ENCODE measurements around the gene GAP43.
A peak's percentile ranks its signal among the peaks of the same experiment; 100 is the strongest.

GAP43 gene

GRCh38 chr3:115662356-115662755, 39.0 kb downstream of the GAP43 start:
- DNase-seq (ENCODE audit: low spot score) = no peak

GRCh38 chr3:115663414-115663813, 40.1 kb downstream of the GAP43 start:
- DNase-seq (ENCODE audit: low spot score) = no peak

- no peak for DNase-seq (ENCODE audit: low spot score)
Measured at GRCh38 chr3:115666081-115666480, 42.8 kb downstream of the GAP43 start.

- DNase-seq (ENCODE audit: low spot score) = no peak
Measured at GRCh38 chr3:115666920-115667737, 43.8 kb downstream of the GAP43 start.

- DNase-seq (ENCODE audit: low spot score) = no peak
Measured at GRCh38 chr3:115667738-115668065, 44.4 kb downstream of the GAP43 start.

GRCh38 chr3:115670911-115671310, 47.6 kb downstream of the GAP43 start:
- DNase-seq (ENCODE audit: low spot score) = no peak

- no peak for DNase-seq (ENCODE audit: low spot score)
Measured at GRCh38 chr3:115671761-115672455, 48.6 kb downstream of the GAP43 start.

GRCh38 chr3:115673881-115674280, 50.6 kb downstream of the GAP43 start:
- no peak for DNase-seq (ENCODE audit: low spot score)

GRCh38 chr3:115676336-115676735, 53.0 kb downstream of the GAP43 start:
- no peak for DNase-seq (ENCODE audit: low spot score)

- no peak for DNase-seq (ENCODE audit: low spot score)
Measured at GRCh38 chr3:115680803-115681345, 57.6 kb downstream of the GAP43 start.

GRCh38 chr3:115681736-115682135, 58.4 kb downstream of the GAP43 start:
- no peak for DNase-seq (ENCODE audit: low spot score)

- no peak for DNase-seq (ENCODE audit: low spot score)
Measured at GRCh38 chr3:115683305-115683704, 60.0 kb downstream of the GAP43 start.

- no peak for DNase-seq (ENCODE audit: low spot score)
Measured at GRCh38 chr3:115683773-115684172, 60.5 kb downstream of the GAP43 start.

GRCh38 chr3:115685097-115685496, 61.8 kb downstream of the GAP43 start:
- no peak for DNase-seq (ENCODE audit: low spot score)

- DNase-seq (ENCODE audit: low spot score) = no peak
Measured at GRCh38 chr3:115687721-115688120, 64.4 kb downstream of the GAP43 start.

- no peak for DNase-seq (ENCODE audit: low spot score)
Measured at GRCh38 chr3:115688418-115688817, 65.1 kb downstream of the GAP43 start.

- DNase-seq (ENCODE audit: low spot score) = no peak
Measured at GRCh38 chr3:115689928-115690327, 66.6 kb downstream of the GAP43 start.

GRCh38 chr3:115691964-115692363, 68.7 kb downstream of the GAP43 start:
- DNase-seq (ENCODE audit: low spot score) = no peak

GRCh38 chr3:115692887-115693524, 69.7 kb downstream of the GAP43 start:
- peak; percentile 76 for DNase-seq (ENCODE audit: low spot score)

GRCh38 chr3:115693868-115694267, 70.6 kb downstream of the GAP43 start:
- DNase-seq (ENCODE audit: low spot score) = no peak

GRCh38 chr3:115695090-115695489, 71.8 kb downstream of the GAP43 start:
- DNase-seq (ENCODE audit: low spot score) = no peak

- DNase-seq (ENCODE audit: low spot score) = no peak
Measured at GRCh38 chr3:115697263-115698053, 74.1 kb downstream of the GAP43 start.
